Forelimb muscle (tissue), 1 donor: Measurements from ENCODE around the gene CBFA2T3. TPM values are rescaled to one million over a fixed set of nuclear protein-coding genes. Genes with fewer than 3 reads are reported as not detected.
"Not testable (repeated sequence)": the region's sequence is repeated elsewhere in the genome, so short reads cannot be mapped to it uniquely, and the experiment has no call there.

Experiments used
- DNase-seq: peaks from one replicate; pipeline ENCODE4 v3.0.0-alpha.2; 2013; ENCODE audit warnings: low read depth
- polyA plus RNA-seq: library from polyadenylated mRNA; unstranded; fragments of 120-200 nt; gene quantifications from one replicate; pipeline ENCODE4 v1.2.1, GENCODE V29; 2013; ENCODE audit not compliant: insufficient read length

CBFA2T3 gene
- polyA plus RNA-seq, 1 donor, result 18.9 TPM

GRCh38 chr16:89013111-89013510 lies 36.1 kb upstream of the CBFA2T3 start:
- DNase-seq, result no peak

GRCh38 chr16:89012622-89012995 lies 35.6 kb upstream of the CBFA2T3 start:
- no peak for DNase-seq

- no peak for DNase-seq
Observed at GRCh38 chr16:89011909-89012621, 35.1 kb upstream of the CBFA2T3 start.

GRCh38 chr16:89010210-89010925 lies 33.4 kb upstream of the CBFA2T3 start:
- no peak for DNase-seq

GRCh38 chr16:89009343-89010209 lies 32.6 kb upstream of the CBFA2T3 start:
- no peak for DNase-seq

- DNase-seq, result not testable (repeated sequence)
Observed at GRCh38 chr16:89008796-89009195, 31.8 kb upstream of the CBFA2T3 start.

- DNase-seq, result no peak
Observed at GRCh38 chr16:89007371-89008249, 30.6 kb upstream of the CBFA2T3 start.

- no peak for DNase-seq
Observed at GRCh38 chr16:89006036-89006752, 29.2 kb upstream of the CBFA2T3 start.

GRCh38 chr16:89005201-89006035 lies 28.4 kb upstream of the CBFA2T3 start:
- DNase-seq, result no peak

GRCh38 chr16:89004209-89004831 lies 27.3 kb upstream of the CBFA2T3 start:
- DNase-seq, result no peak

- DNase-seq, result no peak
Observed at GRCh38 chr16:89003831-89004208, 26.8 kb upstream of the CBFA2T3 start.

GRCh38 chr16:89002851-89003830 lies 26.1 kb upstream of the CBFA2T3 start:
- no peak for DNase-seq

- not testable (repeated sequence) for DNase-seq
Observed at GRCh38 chr16:89002081-89002480, 25.1 kb upstream of the CBFA2T3 start.

GRCh38 chr16:89001117-89002027 lies 24.4 kb upstream of the CBFA2T3 start:
- no peak for DNase-seq

GRCh38 chr16:89000207-89000959 lies 23.4 kb upstream of the CBFA2T3 start:
- DNase-seq, result no peak
